ENCODE measurements around the gene STXBP1.

STXBP1 gene

DNA sequence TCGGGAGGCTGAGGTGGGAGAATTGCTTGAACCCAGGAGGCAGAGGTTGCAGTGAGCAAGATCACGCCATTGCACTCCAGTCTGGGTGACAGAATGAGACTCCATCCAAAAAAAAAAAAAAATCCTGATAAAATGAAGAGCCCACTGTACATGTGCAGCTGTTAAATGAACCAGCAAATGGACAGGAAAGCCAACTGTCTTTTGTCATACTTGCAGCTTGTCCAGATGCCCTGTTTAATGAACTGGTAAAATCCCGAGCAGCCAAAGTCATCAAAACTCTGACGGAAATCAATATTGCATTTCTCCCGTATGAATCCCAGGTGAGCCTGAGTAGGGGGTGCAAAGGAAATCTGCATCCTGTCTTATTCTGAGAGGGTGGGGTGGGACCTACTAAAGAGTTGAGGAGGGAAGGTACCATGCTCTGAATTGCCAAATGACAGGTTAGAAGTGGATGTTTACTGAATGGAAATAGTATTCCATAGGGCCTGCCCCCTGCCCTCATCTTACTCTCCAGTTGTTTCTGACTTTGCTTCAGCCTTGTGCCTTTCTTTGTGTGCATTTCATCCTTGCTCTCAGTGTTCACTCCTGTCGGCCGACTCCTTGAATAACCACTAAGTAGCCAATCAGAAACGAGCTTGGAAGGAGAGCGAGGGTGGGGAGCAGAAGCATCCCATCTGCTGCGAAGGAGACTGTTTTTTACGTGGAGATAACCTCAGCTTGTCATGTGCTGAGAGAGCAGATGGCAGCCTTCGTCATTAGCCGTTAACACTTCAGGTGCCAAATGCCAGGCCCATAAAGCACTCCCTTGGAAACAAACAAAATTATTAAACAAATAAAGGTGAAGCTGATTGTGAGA is 49.0 kb downstream of the STXBP1 start:
- DNase-seq, result no peak

GRCh38 chr9:127662617-127663016 is 50.5 kb downstream of the STXBP1 start:
- no peak for DNase-seq

- DNase-seq, result no peak
Measured at GRCh38 chr9:127664324-127664677, 52.2 kb downstream of the STXBP1 start.

DNA sequence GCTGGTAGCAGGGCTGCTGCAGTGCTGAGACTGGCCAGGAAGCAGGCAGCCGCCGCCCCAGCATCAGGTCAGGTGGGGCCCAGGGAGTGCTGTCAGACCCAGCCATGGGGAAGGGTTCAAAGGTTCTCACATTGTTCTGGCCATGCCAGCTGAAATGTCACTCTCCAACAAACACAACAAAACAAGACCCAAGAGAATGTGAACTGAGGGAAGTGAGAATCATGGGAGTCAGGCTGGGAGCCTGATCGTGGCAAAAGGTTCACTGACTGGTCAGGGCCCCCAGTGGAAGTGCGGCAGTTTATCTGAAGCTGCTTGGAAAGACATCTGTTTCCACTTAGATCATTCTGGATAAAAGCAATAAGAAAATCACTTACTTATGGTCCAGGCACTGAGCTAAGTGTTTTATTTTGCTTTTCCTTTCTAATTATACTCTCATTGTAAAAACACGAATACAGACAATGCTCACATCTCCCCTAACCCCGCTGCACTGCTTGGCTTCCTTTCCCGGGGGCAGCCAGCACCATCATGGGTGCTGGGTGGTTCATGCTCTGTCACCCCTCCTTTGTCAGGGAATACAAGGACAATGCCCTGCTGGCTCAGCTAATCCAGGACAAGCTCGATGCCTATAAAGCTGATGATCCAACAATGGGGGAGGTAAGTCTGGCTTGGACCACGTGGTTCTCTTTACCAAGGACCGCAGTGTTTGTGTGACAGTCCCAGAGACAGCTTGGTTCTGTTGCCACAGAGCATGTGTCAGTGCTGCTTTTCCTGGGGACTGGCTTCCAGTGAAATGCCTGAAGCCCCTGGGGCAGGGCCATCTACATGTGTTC is 52.8 kb downstream of the STXBP1 start:
- no peak for DNase-seq

GRCh38 chr9:127667127-127667844 is 55.2 kb downstream of the STXBP1 start:
- no peak for DNase-seq

GRCh38 chr9:127667906-127668305 is 55.8 kb downstream of the STXBP1 start:
- DNase-seq, result no peak

- no peak for DNase-seq
Measured at GRCh38 chr9:127673234-127673633, 61.2 kb downstream of the STXBP1 start.

- DNase-seq, result no peak
Measured at GRCh38 chr9:127676638-127677037, 64.6 kb downstream of the STXBP1 start.

GRCh38 chr9:127679506-127679905 is 67.4 kb downstream of the STXBP1 start:
- no peak for DNase-seq

DNA sequence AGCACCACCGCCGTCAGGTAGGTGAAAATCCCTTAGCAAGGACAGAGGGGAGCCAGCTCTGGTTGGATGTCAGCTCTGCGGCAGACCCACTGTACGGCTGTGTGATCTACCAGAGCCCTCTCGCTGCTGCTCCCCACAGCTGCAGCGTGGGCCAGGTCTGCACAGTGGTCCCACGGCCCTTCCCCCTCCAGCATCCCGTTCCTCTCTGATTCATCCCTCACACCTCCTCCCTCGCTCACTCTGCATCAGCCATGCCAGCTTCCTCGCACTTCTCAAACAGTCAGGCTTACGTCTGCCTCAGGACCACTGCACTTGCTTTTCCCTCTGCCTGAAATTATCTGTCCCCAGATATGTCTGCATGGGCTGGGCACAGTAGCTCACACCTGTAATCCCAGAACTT is 68.1 kb downstream of the STXBP1 start:
- no peak for DNase-seq

DNA sequence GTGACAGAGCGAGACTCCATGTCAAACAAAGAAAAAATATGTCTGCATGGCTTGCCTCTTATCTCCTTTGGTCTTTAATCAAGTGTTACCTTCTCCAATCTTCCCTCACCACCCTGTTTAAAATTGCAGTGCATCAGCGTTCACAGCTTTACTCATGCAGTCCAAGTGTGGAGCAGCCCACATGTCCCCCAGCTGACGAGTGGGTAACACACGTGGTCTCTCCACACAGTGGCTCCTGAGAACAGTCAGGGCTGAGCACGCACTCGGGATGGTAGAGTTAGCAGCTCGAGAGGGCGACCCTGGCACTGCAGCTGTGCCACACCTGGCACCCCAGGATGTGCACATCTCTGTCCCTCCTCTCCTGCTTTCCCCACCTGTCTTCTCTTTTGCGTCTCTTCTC is 68.8 kb downstream of the STXBP1 start:
- DNase-seq, result no peak

DNA sequence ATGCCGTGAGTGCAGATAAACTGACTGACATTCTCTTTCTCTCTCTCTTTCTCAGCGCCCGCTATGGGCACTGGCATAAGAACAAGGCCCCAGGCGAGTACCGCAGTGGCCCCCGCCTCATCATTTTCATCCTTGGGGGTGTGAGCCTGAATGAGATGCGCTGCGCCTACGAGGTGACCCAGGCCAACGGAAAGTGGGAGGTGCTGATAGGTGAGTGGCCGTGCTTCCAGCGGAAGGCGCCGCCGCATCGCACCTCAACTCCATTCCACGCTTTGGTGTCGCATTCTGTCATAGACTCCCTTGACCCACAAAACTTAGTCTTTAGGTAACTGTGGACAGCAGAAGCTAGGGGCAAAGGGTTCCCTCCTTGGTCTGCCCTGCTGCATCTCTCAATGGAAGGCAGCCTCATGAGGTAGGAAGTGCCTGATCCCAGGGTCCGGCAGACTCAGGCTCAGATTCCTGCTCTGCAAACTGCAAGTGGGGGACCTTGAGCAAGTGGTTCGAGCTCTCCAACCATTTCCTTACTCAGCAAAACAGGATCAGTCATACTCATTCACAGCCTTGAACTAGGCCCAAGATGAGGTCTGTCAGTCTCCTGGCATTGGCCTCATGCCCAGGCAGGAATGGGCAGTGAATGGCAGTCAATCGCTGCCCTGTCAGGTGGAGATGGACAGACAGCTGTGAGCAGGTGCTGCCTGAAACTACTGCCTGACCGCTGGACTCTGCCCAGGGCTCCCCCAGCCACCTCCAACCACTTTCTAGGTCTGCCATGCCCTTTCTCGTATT is 70.5 kb downstream of the STXBP1 start:
- DNase-seq, result no peak

- DNase-seq, result no peak
Measured at GRCh38 chr9:127683723-127684122, 71.6 kb downstream of the STXBP1 start.

- no peak for DNase-seq
Measured at GRCh38 chr9:127684576-127684975, 72.5 kb downstream of the STXBP1 start.

DNA sequence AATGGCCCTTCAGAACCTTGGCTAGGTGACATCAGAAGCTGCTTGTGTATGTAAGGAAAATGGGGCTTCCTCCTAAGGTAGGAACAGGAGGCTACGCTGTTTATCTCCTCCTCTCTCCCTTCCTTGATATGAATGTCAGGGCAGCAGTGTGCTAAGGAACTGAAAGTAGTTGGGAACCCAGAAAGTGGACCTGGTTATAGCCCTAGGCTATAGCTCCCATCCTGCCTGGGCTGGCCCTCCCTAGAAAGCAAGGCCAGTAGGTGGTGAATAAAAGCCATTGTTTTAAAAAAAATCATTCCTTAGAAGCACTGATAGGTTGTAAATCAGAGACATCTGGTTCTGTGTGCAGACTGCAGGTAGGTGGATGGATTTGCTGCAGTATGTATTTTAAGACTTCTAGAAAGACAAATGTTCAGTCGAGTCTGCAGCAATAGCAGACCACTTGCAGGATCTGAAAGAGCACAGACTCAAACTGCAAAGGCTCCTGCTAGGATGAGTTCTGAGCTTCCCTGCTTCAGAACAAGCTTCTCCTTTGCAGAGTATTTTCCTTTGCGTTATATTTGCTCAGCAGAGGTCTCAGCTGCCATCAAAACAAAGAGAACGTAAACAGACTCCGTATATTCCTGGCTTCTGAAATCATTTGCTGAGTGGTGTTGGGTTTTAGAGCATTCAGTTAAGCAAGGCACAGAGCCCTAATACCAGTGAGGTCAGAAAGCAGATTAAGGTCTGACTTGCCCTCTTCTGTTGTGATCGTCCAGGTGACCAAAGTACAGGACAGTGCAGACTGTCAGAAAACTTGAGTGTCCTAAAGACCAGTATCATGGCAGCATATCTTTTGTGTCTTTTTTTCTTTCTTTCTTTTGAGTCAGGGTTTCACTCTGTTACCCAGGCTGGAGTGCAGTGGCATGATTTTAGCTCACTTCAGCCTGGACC is 74.7 kb downstream of the STXBP1 start:
- DNase-seq, result no peak

DNA sequence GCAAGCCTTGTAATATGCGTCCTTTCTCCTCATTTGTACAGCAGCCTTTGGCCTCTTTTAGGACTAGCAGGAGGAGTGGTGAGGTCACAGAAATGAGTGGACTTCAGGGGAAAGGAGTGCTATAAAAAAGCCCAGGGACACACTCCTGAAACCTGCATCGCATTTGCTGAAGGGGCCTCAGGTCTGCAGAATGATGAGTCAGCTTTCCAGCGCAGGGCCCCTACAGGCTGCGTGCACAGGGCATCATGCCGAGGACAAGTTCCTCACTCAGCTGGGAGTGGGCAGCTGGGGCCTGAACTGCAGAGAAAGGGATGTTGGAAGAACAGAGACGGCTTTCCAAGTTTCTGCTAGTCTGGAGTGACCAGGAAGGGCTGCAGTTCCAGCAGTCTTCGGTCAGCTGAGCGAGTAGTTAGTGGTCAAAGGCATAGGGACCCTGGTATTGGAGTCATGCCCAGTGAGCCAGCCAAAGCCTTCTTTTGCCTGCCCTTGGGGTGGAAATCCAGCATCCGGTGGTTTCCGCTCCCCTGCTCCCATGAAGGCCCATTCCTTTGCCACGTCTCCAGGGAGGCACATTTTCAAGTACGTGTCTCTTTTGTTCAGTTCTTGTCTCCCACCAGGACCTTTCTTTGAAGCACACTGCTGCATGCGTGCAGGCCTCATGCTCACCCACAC is 77.4 kb downstream of the STXBP1 start:
- no peak for DNase-seq

GRCh38 chr9:127690735-127691134 is 78.7 kb downstream of the STXBP1 start:
- no peak for DNase-seq

DNA sequence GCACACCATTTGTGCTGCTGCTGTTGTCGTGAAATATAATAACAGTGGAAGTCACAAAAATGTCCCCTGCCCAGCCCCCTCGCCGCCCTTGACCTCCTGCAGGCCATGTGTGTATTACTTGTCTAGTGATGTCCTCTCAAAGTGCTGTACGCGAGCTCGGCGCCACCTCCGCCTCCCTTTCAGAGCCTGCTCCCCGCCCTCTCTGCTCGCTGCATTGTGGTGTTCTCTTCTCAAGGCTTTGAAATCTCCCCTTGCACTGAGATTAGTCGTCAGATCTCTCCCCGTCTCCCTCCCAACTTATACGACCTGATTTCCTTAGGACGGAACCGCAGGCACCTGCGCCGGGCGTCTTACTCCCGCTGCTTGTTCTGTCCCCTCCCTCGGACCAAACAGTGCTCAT is 80.0 kb downstream of the STXBP1 start:
- no peak for DNase-seq

GRCh38 chr9:127693143-127693542 is 81.1 kb downstream of the STXBP1 start:
- no peak for DNase-seq

- DNase-seq, result no peak
Measured at GRCh38 chr9:127693697-127694096, 81.6 kb downstream of the STXBP1 start.

Data from CD4-positive, alpha-beta T cell treated with Interleukin-4 for 1 hour (primary cell).